NCI-H524 treated with DMSO at 0.1 percent for 48 hours (cell line): ENCODE results near the gene RFT1.
"Not testable (repeated sequence)": the region's sequence is repeated elsewhere in the genome, so short reads cannot be mapped to it uniquely, and the experiment has no call there.

Source experiments
- DNase-seq: peaks from one replicate; lab custom pipeline; 2025; lab: John Stamatoyannopoulos, UW

Gene RFT1

GRCh38 chr3:53162672-53163443 is 32.6 kb upstream of the RFT1 start:
- DNase-seq = no peak

- DNase-seq = no peak
Observed at GRCh38 chr3:53161820-53162671, 31.8 kb upstream of the RFT1 start.

GRCh38 chr3:53161450-53161819 is 31.2 kb upstream of the RFT1 start:
- no peak for DNase-seq

GRCh38 chr3:53160660-53161449 is 30.6 kb upstream of the RFT1 start, which contains the start of gene PRKCD:
PRKCD (plus strand) TSS chr3:53161209; CDS start chr3:53178423, 17,214 bp downstream.
- no peak for DNase-seq

- no peak for DNase-seq
Observed at GRCh38 chr3:53160061-53160659, 29.9 kb upstream of the RFT1 start.

- DNase-seq = no peak
Observed at GRCh38 chr3:53159156-53160060, 29.2 kb upstream of the RFT1 start.

GRCh38 chr3:53158765-53159155 is 28.5 kb upstream of the RFT1 start:
- DNase-seq = no peak

GRCh38 chr3:53157974-53158580 is 27.8 kb upstream of the RFT1 start:
- DNase-seq = no peak

GRCh38 chr3:53156368-53156834 is 26.2 kb upstream of the RFT1 start:
- no peak for DNase-seq

GRCh38 chr3:53155760-53156159 is 25.5 kb upstream of the RFT1 start:
- DNase-seq = no peak

- no peak for DNase-seq
Observed at GRCh38 chr3:53154881-53155285, 24.6 kb upstream of the RFT1 start.

GRCh38 chr3:53153980-53154379 is 23.7 kb upstream of the RFT1 start:
- no peak for DNase-seq

GRCh38 chr3:53153264-53153823 is 23.1 kb upstream of the RFT1 start:
- no peak for DNase-seq

GRCh38 chr3:53151870-53152660 is 21.8 kb upstream of the RFT1 start:
- DNase-seq = no peak

- DNase-seq = no peak
Observed at GRCh38 chr3:53151465-53151864, 21.2 kb upstream of the RFT1 start.

GRCh38 chr3:53151086-53151438 is 20.8 kb upstream of the RFT1 start:
- not testable (repeated sequence) for DNase-seq

- DNase-seq = no peak
Observed at GRCh38 chr3:53150247-53151085, 20.2 kb upstream of the RFT1 start.

- no peak for DNase-seq
Observed at GRCh38 chr3:53149699-53150098, 19.5 kb upstream of the RFT1 start.
